Jurkat, Clone E6-1 (cell line): Measurements from ENCODE around the gene ANTXR1.

Experiments used
- DNase-seq: peaks from one replicate; pipeline ENCODE4 v3.0.0-alpha.2; 2011; ENCODE audit warnings: low read depth, low spot score
- H3K4me3 ChIP-seq: 2 replicates; pipeline ENCODE4 v1.5.1; 2011; ENCODE audit warnings: mild to moderate bottlenecking, low read length, control low read depth, moderate library complexity

Gene ANTXR1

DNA sequence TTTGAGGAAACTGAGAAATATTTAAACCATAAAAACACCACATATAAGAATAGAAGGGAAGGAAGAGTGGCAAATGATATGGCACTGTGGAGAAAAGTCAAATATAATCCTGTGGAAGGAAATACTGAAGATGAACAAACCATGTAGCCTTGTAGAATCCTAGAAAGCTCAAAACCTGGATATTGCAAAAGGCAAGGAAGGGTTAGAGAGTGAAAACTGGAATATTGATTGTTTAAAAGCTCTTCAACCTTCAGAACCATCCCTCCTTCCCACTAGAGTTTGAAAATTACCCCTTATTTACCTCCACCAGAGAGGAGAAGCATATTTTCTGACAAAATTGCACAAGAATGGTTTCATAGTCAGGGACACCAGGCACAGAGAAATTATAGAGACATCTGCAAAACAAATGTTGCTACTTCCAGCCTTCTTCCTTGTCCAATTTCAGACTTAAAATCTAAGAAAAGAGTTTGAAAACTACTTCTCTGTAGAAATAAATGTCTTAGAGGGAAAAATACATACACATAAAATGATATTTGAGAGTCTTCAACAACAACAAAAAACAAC is 48.0 kb downstream of the ANTXR1 start:
- no peak overlapping the region for H3K4me3 ChIP-seq
- no peak for DNase-seq

DNA sequence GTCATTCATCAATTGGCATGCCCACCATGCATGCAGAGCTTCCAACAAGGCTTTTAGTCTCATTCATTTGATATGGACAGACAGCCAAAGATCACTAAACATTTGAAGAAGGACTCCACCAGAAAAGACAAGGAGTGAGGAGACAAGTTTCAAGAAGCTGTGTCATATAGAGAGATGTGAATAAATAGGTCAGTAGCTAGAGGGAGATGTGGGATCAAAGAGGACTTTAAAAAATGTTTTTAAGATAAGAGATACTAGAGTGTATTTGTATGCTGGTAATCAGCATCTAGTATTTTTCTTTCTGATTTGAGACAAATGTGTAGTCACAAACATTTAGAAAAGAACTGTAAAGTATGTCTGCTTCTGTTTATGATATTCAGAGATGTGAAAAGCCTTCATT is 48.5 kb downstream of the ANTXR1 start:
- no peak overlapping the region for H3K4me3 ChIP-seq
- DNase-seq: no peak

DNA sequence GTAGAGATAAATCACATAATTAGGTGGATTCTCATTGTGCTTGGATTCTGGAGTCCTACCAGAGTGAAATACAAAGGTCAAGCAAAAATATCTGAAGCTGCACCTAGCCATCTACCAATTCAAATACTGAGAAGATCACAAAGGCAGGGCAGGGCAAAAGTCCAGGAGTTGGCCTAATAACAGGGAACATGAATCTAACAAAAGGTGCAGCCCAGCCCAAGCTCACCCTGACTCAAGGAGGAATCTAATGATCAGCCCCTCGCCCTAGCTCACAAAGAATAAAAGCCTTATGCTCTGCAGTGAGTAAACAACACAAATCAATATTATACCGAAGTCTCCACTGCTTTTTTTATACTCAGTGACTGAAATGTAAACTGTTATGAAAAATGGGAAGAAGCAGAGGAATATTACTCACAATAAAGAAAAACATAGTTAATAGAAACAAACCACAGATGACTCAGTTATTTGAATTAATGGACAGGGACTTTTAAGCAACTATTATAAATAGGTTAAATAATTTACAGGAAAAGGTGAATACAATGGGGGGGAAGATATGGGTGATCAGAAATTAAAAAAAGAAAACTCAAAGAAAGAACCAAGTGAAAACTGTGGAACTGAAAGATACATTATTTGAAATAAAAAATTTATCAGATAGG is 49.5 kb downstream of the ANTXR1 start:
- no peak for DNase-seq
- H3K4me3 ChIP-seq: no peak overlapping the region

DNA sequence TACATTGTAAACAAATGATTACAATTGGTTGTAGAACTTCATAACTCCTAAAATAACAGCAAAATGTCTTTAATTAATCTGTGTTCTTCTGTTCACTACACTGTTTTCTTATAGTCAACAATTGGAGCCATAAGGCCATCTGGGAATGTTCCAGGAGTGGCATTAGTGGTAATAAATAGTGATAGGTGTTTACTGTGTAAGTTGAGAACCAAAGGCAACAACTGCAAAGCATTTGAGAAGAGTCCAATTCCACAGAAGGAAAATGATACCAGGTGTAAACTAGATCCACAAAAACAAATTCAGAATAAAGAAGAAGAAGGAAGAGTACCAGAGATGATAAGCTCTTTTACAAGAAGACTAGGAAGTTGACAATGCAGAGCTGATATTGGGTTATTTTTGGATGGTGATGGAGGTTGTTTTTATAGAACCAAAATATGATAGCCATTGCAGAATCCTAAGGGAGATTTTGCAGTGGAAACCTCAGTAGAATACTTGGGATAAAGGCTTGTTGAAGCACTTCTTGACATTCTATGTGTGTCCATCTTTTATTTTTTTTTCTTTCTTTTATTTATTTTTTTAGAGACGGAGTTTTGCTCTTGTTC is 52.9 kb downstream of the ANTXR1 start:
- no peak overlapping the region for H3K4me3 ChIP-seq
- DNase-seq: no peak

DNA sequence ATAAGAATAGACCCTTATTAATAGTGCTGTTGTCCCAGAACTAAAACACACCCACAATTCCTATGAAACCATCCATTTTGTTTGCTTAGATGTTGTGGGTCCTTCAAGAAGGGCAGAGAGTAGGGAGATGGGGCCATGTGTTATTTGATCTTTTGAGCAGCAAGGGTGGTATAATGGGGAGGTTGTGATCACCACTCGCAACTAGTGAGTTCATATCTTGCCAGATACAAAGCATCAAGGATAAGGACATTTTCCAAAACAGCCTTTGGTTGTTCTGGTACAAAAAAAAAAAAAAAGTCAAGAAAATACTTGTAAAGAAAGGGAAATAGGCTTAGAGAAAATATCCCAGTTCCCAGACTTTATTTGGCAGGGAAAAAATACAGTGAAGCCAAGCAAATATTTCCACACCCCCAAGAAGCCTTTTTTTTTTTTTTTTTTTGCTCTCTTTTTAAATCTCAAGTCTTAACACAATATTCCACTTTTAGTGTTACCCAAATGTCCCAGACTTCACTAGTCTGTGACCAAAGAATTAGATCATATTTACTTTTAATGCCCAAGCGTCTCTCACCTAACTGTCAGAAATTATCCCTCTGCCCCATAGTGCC is 54.1 kb downstream of the ANTXR1 start:
- no peak for DNase-seq
- H3K4me3 ChIP-seq: no peak overlapping the region

DNA sequence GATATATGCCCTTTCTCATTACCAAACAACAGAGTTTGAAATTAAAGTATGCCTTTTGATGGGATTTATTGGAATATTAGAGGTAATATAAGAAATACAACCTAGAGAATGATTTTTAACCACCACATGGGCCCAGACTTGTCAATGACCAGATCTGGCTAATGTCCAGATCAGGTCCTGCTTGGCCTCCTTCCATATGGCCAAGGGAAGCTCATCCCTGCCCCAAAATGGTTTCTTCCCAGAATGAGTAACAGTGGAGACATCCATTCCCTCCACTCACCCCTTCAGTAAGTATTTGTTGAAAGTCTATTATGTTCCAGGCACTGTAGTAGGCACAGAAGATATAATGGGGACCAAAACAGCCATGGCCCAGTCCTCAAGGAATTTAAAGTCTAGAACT is 54.9 kb downstream of the ANTXR1 start:
- no peak overlapping the region for H3K4me3 ChIP-seq
- DNase-seq: no peak

DNA sequence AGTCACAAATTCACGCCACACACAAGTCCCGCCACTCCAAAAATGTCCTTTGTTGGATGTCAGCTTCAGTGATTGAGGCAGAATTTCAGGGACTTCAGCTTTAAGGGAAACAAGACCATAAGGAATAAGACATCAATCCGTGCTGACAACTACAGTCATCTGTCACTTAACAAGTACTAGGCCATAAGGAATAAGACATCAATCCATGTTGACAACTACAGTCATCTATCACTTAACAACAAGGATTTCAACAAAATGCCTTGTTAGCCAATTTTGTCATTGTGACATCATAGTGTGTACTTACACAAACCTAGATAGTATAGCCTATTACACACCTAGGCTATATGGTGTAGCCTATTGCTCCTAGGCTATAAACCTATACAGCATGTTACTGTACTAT is 58.0 kb downstream of the ANTXR1 start:
- H3K4me3 ChIP-seq: no peak overlapping the region
- no peak for DNase-seq

DNA sequence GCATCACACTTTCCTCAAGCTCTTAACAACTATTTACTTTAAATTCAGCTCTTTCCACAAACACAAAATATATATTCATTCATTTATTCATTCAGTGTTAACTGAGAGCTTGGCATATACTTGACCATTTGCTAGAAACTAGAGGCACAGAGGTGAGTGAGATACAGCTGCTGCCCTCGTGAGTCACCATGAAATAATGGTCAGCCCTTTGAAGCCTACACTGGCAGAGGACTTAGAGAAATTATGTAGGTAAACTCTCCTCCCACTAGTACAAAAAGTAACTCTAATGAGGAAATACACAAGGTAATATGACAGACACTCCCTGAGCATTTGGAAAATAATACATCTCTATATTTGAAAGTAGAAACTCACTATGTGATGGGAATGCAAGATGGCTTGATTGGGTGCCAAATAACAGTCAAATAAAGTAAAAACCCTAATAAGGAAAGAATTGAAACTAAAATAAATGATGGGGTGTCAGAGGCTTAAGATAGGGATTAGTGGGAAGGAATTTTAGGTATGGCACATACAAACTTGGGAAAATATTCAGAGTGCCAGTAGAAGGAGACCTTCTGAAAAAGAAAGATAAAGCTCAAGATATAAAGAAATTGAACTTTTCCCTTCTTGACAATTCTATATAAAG is 61.1 kb downstream of the ANTXR1 start:
- no peak for DNase-seq

DNA sequence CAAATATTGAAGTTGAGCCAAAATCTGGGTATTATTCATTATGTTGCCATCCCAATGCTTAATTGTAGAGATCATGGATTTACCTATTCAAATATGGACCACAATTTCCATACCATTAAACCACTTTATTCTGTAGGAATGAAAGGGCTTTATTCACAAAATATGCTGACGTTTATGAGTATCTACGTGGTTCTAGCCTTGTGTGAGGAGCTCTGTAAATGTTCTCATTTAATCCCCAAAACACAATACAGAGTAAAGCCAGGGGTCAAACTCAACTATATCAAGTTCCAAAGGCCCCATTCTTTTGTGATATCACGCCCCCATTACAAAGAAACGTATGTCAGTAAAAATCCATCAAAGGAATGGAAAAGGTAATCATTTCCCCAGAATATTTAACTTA is 61.9 kb downstream of the ANTXR1 start:
- no peak for DNase-seq
- H3K4me3 ChIP-seq: no peak overlapping the region

More for the DNA sequence above, 61.1 kb downstream of the ANTXR1 start:
- H3K4me3 ChIP-seq: no peak overlapping the region

DNA sequence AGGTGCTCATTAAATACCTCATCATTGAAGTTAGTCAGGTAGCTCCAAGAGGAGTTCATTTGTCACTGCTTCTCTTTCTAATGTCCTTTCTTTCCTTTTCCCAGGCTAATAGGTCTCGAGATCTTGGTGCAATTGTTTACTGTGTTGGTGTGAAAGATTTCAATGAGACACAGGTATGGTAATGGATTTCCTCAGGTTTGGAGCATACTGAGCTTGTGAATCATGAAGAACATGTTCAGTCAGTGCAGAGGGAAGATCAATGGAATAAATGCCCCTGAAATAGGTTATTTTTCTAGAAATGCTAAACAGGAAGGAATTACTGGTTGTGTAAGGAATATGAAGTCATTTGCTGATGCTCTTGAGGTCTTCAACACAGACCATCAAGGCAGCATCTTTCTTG is 62.5 kb downstream of the ANTXR1 start:
- DNase-seq: no peak
- H3K4me3 ChIP-seq: no peak overlapping the region

DNA sequence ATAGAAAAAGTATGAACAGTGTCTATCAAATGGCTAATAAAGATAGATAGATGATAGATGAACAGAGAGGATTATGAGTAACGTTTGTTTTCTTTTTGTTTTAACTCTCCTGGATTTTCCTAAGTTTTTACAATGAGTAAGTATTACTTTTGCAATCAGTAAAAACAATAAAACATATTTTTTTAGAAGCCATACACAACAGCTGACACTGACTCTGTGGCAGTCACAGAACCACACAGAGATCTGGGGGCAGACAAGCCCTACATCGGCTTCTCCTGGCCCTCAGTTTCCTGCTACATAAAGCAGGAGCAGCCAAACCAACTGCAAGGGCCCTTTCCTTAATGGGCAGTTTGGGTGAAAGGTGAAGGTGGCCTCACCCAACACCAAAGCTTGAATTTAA is 63.6 kb downstream of the ANTXR1 start:
- no peak for DNase-seq
- no peak overlapping the region for H3K4me3 ChIP-seq

DNA sequence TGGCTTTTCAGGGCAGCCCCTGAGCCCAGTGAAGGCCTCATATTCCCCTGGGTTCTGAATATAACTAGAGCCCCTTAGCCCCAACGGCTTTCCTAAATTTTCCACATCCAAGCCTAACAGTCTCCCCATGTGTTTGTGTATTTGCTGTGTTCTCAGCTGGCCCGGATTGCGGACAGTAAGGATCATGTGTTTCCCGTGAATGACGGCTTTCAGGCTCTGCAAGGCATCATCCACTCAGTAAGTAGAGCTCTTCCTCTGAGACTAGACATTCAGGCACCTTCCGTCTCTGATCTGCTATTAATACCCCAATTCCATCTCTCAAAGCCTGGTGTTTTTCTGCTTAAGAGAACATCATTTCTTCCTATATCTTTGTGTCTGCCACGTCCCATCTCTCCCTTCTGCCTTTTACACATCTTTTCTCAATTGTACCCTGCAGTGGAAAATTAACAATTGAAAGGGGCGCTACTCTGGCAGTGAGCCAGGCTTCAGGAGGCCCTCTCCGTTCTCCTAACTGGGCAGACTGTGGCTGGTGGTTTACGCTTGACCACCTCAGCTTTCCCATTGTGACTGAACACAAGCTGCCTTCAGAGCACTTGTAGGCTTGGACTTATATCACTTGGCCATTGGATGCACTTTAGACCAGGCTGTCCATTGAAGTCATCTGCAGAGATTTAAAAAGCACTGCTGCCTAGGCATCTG is 64.4 kb downstream of the ANTXR1 start:
- DNase-seq: no peak
- no peak overlapping the region for H3K4me3 ChIP-seq

DNA sequence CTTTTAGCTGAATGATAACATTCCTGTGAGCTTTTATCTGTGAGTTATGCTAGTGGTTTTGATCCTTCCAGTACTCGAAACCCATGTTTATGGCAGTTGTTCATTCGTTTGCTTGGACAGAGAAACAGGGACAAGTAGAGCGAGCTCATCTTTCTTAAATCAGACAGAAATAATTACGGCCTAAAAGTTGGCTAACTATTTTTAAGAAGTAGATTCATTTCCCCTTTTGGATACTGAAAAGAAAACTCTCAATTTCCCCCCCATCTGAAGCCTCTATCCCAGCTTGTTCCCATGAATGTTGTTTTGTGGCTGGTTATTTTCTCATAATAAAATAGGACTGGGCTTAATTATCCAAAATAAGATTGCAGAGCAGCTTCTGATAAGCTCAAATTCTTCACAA is 67.1 kb downstream of the ANTXR1 start:
- no peak overlapping the region for H3K4me3 ChIP-seq
- no peak for DNase-seq

DNA sequence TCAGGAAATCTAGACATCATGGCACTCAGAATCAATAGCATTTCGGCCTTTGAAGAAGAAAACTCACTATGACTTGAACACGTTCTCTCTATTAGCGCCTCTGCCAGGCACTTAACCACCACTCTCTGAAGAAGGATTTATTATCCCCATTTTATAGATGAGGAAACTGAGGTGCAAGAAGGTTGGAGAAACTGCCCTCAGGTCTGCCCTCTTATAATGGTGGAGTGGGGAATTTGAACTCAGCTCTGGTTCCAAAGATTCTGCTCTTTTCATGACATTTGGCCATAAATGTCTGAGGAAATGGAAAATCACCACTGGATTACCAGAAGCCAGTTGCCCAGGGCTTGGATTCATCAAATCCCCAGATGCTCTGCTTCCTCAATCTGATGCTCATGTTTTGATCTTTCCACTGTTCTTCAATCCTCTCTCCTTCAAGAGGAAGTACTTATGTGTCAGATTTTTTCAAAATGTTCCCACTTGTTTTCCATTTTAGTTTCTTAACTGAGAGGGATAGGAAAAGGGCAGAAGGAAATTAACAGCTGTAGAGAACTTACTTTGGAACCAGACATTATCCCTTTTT is 68.1 kb downstream of the ANTXR1 start:
- DNase-seq: no peak
- H3K4me3 ChIP-seq: no peak overlapping the region

DNA sequence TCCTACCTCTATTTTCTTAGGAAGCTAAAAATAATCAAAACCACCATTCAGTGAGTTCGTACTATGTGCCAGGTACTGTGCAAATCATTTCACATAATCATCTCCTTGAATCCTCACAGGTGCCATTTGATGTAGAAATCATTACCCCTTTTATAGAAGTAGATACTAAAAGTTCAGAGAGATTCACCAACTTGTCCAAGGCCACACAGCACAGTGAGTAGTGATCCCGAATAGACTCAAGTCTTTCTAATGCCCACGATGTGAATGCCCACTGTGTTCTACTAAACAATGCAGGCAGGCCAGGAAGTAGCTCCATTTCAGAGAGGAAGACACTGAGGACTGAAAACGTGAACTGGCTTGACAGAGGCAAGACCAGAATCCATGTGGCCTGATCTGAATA is 68.8 kb downstream of the ANTXR1 start:
- H3K4me3 ChIP-seq: no peak overlapping the region
- DNase-seq: no peak

DNA sequence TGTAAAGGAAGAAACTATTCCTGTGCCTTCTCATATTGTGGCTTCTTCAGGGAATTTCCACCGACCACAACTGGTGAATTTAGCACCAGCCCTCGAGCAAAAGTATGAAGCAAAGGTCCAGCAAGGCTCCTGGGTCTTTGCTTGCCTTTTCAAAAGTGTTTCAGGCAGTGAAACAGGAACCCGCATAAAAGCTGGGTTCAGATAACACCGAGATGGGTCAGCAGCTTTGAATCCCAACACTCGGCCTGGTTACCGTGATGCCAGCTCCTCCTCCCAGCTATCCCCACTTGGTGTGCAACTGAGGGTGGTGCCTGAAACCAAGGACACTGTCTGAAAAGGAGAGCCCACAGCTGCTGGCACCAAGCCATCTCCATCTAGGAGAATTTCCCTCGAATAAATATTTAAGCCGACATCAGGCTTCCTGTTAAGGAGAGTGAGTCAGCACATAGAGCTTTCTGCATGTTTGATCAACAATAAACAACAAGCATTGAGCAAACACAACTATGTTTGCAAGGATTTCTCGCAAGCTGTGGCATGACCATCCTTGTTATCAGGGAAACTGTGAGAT is 69.5 kb downstream of the ANTXR1 start:
- no peak overlapping the region for H3K4me3 ChIP-seq

DNA sequence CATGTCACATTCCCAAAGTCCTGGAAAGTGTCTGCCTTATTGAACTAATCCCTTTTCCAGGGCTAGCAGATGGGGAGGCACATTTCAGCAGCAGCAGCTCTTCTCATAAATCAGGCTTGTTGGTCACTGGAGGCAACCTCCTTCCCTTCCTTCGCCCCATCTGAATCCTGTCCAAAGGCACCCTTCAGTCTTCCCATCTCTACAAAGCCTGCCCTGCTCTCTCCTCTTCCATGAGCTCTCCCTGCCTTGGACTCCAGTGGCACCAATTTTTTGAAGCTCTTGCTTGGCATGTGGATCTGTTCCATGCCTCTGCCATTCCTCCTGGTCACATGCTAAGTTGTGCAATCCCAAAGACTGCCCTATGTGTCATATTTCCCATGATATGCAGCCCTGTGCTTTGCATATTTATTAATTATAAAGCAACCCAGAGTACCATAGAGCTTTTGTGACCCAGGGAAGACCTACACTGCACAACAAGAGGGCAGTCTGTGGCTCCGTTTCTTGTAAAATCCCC is 70.3 kb downstream of the ANTXR1 start:
- no peak overlapping the region for H3K4me3 ChIP-seq
- DNase-seq: no peak

More for the DNA sequence above, 69.5 kb downstream of the ANTXR1 start:
- no peak for DNase-seq

DNA sequence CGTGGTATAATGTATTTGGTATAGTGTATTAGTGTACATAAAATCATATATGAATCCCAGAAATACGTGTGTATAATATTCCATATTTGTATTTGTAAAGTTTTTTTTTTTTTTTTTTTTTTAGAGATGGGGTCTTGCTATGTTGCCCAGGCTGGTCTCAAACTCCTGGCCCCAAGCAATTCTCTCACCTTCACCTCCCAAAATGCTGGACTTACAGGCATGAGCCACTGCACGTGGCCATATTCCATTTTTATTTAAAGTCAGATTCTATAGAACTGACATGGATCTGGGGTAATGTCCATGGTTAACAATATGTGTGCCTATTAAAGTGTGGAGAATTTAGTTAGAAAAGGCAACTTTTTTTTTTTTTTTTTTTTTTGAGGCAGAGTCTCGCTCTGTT is 71.5 kb downstream of the ANTXR1 start:
- DNase-seq: no peak
- H3K4me3 ChIP-seq: no peak overlapping the region

DNA sequence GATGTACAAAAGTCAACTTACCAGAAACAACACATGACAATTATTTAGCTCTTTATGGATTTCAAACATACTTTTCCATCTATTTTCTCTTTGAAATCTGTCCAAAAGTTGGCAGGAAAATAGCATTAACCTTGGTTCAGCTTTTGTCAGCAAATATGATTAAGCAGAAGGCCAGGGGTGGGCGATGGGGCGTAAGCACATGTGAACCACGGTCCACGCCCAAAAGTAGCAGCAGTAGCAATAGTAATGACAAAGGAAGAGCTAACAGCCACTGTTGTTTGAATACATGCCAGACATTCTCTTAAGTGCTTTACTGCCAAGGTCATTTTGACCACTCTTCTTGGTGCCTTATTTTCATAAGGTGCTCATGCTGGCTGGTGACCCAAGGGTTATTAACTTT is 73.5 kb downstream of the ANTXR1 start:
- no peak overlapping the region for H3K4me3 ChIP-seq
- no peak for DNase-seq
